Uterus (tissue), 4 donors: ENCODE data around the gene COASY. TPM values are rescaled to one million over a fixed set of nuclear protein-coding genes. Genes with fewer than 3 reads are reported as not detected.

Experiments
- DNase-seq, 2 donors: peaks; one replicate each; pipeline ENCODE4 v3.0.0-alpha.2; 2019 to 2020
- H3K27ac ChIP-seq, 2 donors: fragments of 200-600 bp; sonication (generic); 1 replicate in 1 of 2; 2 replicates in 1 of 2; pipeline ENCODE4 v1.5.1; 2016 to 2018
- H3K27me3 ChIP-seq, 2 donors: fragments of 200-600 bp; sonication (generic); one replicate each; pipeline ENCODE4 v1.5.1; 2018 to 2019; ENCODE audit warnings: control low read depth in 1 of 2
- H3K36me3 ChIP-seq, 2 donors: fragments of 200-600 bp; sonication (generic); one replicate each; pipeline ENCODE4 v1.5.1; 2019; ENCODE audit warnings: control low read depth in 1 of 2
- H3K4me1 ChIP-seq, 2 donors: fragments of 200-600 bp; sonication (generic); one replicate each; pipeline ENCODE4 v1.5.1; 2018 to 2019; ENCODE audit warnings: control low read depth in 1 of 2
- H3K4me3 ChIP-seq, 2 donors: fragments of 200-600 bp; sonication (generic); 1 replicate in 1 of 2; 2 replicates in 1 of 2; pipeline ENCODE4 v1.5.1; 2018 to 2019; ENCODE audit warnings: mild to moderate bottlenecking in 1 of 2
- H3K9me3 ChIP-seq, 2 donors: fragments of 200-600 bp; sonication (generic); one replicate each; pipeline ENCODE4 v1.5.1; 2019; ENCODE audit warnings: control low read depth in 1 of 2
- CTCF ChIP-seq, 4 experiments: fragments of 200-600 bp in 2 of 4; fragments of 450-650 bp in 2 of 4; sonication (generic) in 2 of 4; IDR thresholded peaks; one replicate each; pipeline ENCODE4 v1.5.1; 2016 to 2019; ENCODE audit warnings: antibody characterized with exemption in 4 of 4, mild to moderate bottlenecking in 2 of 4, moderate library complexity in 1 of 4
- POLR2A ChIP-seq, 2 donors: fragments of 450-650 bp; IDR thresholded peaks; one replicate each; pipeline ENCODE4 v1.6.1; 2016; ENCODE audit warnings: antibody characterized with exemption in 2 of 2, mild to moderate bottlenecking in 1 of 2, moderate library complexity in 1 of 2
- intact Hi-C: fragments of 100-400 bp; cut with DNase I; formaldehyde crosslinking; loops from one replicate; pipeline ENCODE4 v1.15.1; 2023; ENCODE audit warnings: low total_unique reads
- total RNA-seq, 4 donors: library from RNA; depleted of rRNA in 3 of 4; stranded (reverse); fragments of >200 nt in 3 of 4; gene quantifications; one replicate each; pipeline versions ENCODE4 v1.1.0 to v1.2.4, GENCODE V29; 2014 to 2023
- donor health status: DM: yes; HTN: yes; CAD: no.

COASY gene
- total RNA-seq, 4 donors from 2014 or later: 2.6 to 42.6 (median 16.1) TPM

GRCh38 chr17:42519546-42520491 is 42.1 kb upstream of the COASY start:
- Histone ChIP-seq H3K27me3 (no peaks in the 10 kb centered on the region), H3K9me3 (no peaks in the 10 kb centered on the region), H3K4me1 (peaks cover 62 to 65% of the 10 kb centered on the region in 2 donors), H3K27ac (peak overlapping the region; percentile 95 to 99), H3K36me3 (no peaks in the 10 kb centered on the region), H3K4me3 (no peak overlapping the region)
- intact Hi-C loops: no loop called here
- peak; percentile 97 to 99 for DNase-seq
- TF ChIP-seq POLR2A (IDR thresholded peaks at IDR 0.05) (peak; percentile 28 to 42), CTCF (IDR thresholded peaks at IDR 0.05) (peak in 2 of 4 experiments; percentile 25 to 45)

- intact Hi-C loops: no loop called here
- no peak for DNase-seq
- H3K9me3 ChIP-seq: no peaks in the 10 kb centered on the region
- H3K36me3 ChIP-seq: no peaks in the 10 kb centered on the region
- no peaks in the 10 kb centered on the region for H3K27me3 ChIP-seq
- TF ChIP-seq POLR2A (IDR thresholded peaks at IDR 0.05) (no peak), CTCF (IDR thresholded peaks at IDR 0.05) (peak in 1 of 4 experiments; percentile 3)
- peak overlapping the region; percentile 95 to 99 for H3K27ac ChIP-seq
- no peak overlapping the region for H3K4me3 ChIP-seq
- peaks cover 62 to 65% of the 10 kb centered on the region in 2 donors for H3K4me1 ChIP-seq
Observed at GRCh38 chr17:42520540-42520951, 41.4 kb upstream of the COASY start.

- Histone ChIP-seq H3K4me3 (no peak overlapping the region), H3K4me1 (peaks cover 62 to 65% of the 10 kb centered on the region in 2 donors), H3K27ac (peak overlapping the region; percentile 95 to 99), H3K36me3 (no peaks in the 10 kb centered on the region), H3K27me3 (no peaks in the 10 kb centered on the region), H3K9me3 (no peaks in the 10 kb centered on the region)
- DNase-seq: no peak
- intact Hi-C loops: no loop called here
- no peak for TF ChIP-seq POLR2A (IDR thresholded peaks at IDR 0.05)
- TF ChIP-seq CTCF (IDR thresholded peaks at IDR 0.05): no peak
Observed at GRCh38 chr17:42521036-42521435, 40.9 kb upstream of the COASY start.

DNA sequence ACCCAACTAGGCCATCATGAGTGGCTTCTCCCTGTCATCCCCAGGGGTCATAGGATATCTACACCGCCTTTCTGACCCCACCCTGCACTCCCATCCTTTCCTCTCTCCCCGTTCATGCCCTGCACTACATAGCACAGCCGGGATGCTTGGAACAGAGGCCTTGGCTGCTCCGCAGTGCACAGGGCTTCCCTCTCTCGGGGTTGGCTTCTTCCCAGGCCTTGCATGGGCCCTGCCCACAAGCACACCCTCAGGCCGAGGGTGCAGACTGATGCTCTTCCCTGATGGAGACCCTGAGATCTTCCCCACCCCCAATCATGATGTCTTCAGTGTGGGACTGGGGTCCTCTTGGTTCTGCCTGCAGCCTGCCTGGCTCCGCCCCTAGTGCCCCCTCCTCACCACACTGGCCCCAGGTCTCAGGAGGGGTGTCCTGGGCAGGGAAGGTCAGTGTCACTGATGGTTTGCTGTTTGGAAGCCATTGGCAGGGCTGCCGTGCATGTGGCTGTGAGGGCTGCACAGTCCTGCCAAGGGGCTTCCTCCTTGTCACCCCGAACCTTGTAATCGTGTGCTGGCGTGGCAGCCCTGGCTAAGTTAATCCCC is 40.2 kb upstream of the COASY start:
- no peaks in the 10 kb centered on the region for H3K9me3 ChIP-seq
- no peak overlapping the region for H3K4me3 ChIP-seq
- H3K4me1 ChIP-seq: peaks cover 56 to 60% of the 10 kb centered on the region in 2 donors
- no peaks in the 10 kb centered on the region for H3K36me3 ChIP-seq
- DNase-seq: peak in 1 of 2 donors; percentile 62
- H3K27ac ChIP-seq: peak overlapping the region; percentile 95 to 99
- intact Hi-C loops: no loop called here
- no peaks in the 10 kb centered on the region for H3K27me3 ChIP-seq
- no peak for TF ChIP-seq CTCF (IDR thresholded peaks at IDR 0.05)
- TF ChIP-seq POLR2A (IDR thresholded peaks at IDR 0.05): no peak
